HepG2 (cell line): Measurements from ENCODE around the gene RANGRF. TPM values are rescaled to one million over a fixed set of nuclear protein-coding genes. Genes with fewer than 3 reads are reported as not detected.
A peak's percentile ranks its signal among the peaks of the same experiment; 100 is the strongest.

Experiments used
- ATAC-seq: fragments of 200-7000 bp; cut with Tn5 transposase; 3 replicates; pipeline ENCODE4 v1.9.1; 2020; ENCODE audit warnings: mild to moderate bottlenecking, moderate library complexity
- BruUV-seq: library from RNA; stranded (reverse); fragments of 400-500 nt; replicated peaks from 2 replicates; lab custom pipeline; 2021; lab: Mats Ljungman, UMichigan
- CTCF ChIA-PET: fragments of 300-600 bp; formaldehyde crosslinking; extraction: SDS; loops from one replicate; lab custom pipeline; 2021; ENCODE audit warnings: low total read pairs, inconsistent platforms, low intra/inter-chr PET ratio; lab: Yijun Ruan, JAX
- POLR2A ChIA-PET: fragments of 350-600 bp; sonication (Branson Sonifier 250); formaldehyde crosslinking; loops from one replicate; lab custom pipeline; 2020; ENCODE audit warnings: antibody characterized with exemption, inconsistent platforms; lab: Yijun Ruan, JAX
- DNase-seq: peaks from one replicate; pipeline ENCODE4 v3.0.0-alpha.2; 2015; ENCODE audit warnings: low spot score
- FAIRE-seq: peaks from 3 replicates; lab custom pipeline; 2011; peaks lifted over from hg19 to GRCh38; lab: Jason Lieb, UNC
- H2AFZ ChIP-seq: one replicate; pipeline ENCODE4 v1.6.1; 2011; ENCODE audit warnings: low read length, inconsistent platforms
- H3K27ac ChIP-seq: fragments of 300-600 bp; 3 replicates; pipeline ENCODE4 v1.8.0; 2011; ENCODE audit warnings: mixed run types, mild to moderate bottlenecking, mixed read lengths, low read length, inconsistent platforms; ENCODE audit not compliant: insufficient read depth; ENCODE audit errors: extremely low read length
- H3K27me3 ChIP-seq, 2 experiments: fragments of 200-600 bp in 1 of 2; 2 replicates in 1 of 2; 3 replicates in 1 of 2; pipeline versions ENCODE4 v1.6.0 to v1.8.0; 2011; ENCODE audit warnings: low read length in 2 of 2, mild to moderate bottlenecking in 2 of 2, moderate library complexity in 2 of 2, inconsistent platforms in 1 of 2; ENCODE audit not compliant: insufficient read depth in 2 of 2, control insufficient read depth in 1 of 2
- H3K36me3 ChIP-seq, 2 experiments: fragments of 200-600 bp in 1 of 2; replicated peaks in 1 of 2; 2 replicates in 1 of 2; 3 replicates in 1 of 2; pipeline versions ENCODE4 v1.5.1 to v1.8.0; 2011; ENCODE audit warnings: low read length in 2 of 2, inconsistent platforms in 1 of 2; ENCODE audit not compliant: insufficient read depth in 2 of 2, control insufficient read depth in 1 of 2
- H3K4me1 ChIP-seq: 2 replicates; pipeline ENCODE4 v1.5.1; 2012; ENCODE audit warnings: low read length, inconsistent platforms; ENCODE audit not compliant: insufficient read depth
- H3K4me2 ChIP-seq: 2 replicates; pipeline ENCODE4 v1.6.0; 2011; ENCODE audit warnings: low read depth, low read length, inconsistent platforms
- H3K4me3 ChIP-seq, 3 experiments: fragments of 200-600 bp in 1 of 3; sonication (generic), shearing (Covaris generic) in 1 of 3; replicated peaks in 1 of 3; 2 replicates each; pipeline ENCODE4 v1.5.1; 2011 to 2016; ENCODE audit warnings: low read length in 3 of 3, inconsistent platforms in 2 of 3, low read depth in 2 of 3, mild to moderate bottlenecking in 2 of 3, control low read depth in 1 of 3, mixed read lengths in 1 of 3; ENCODE audit not compliant: insufficient read depth in 1 of 3
- H3K79me2 ChIP-seq: one replicate; pipeline ENCODE4 v1.6.1; 2011; ENCODE audit warnings: low read length, inconsistent platforms; ENCODE audit not compliant: insufficient read depth
- H3K9ac ChIP-seq: 2 replicates; pipeline ENCODE4 v1.6.0; 2011; ENCODE audit warnings: mild to moderate bottlenecking, low read depth, low read length, inconsistent platforms; ENCODE audit not compliant: insufficient read depth
- H3K9me3 ChIP-seq: 2 replicates; pipeline ENCODE4 v1.5.1; 2012; ENCODE audit warnings: mild to moderate bottlenecking, low read length
- H4K20me1 ChIP-seq: 2 replicates; pipeline ENCODE4 v1.6.0; 2011; ENCODE audit warnings: inconsistent platforms, mild to moderate bottlenecking, low read length, moderate library complexity; ENCODE audit not compliant: insufficient read depth
- TARDBP ChIP-seq: sonication (generic); formaldehyde crosslinking; IDR thresholded peaks from 2 replicates; pipeline ENCODE4 v1.8.0; 2022; ENCODE audit warnings: mild to moderate bottlenecking, missing genetic modification reagents
- UBTF ChIP-seq: sonication (generic); formaldehyde crosslinking; IDR thresholded peaks from 2 replicates; pipeline ENCODE4 v1.4.0; 2020; ENCODE audit warnings: mild to moderate bottlenecking, missing genetic modification reagents
- ZKSCAN1 ChIP-seq: fragments of 150-350 bp; IDR thresholded peaks from 2 replicates; pipeline ENCODE4 v1.6.1; 2014; ENCODE audit warnings: low read length
- ZNF678 ChIP-seq: sonication (generic); formaldehyde crosslinking; IDR thresholded peaks from 2 replicates; pipeline ENCODE4 v1.4.0; 2020; ENCODE audit warnings: mild to moderate bottlenecking, missing genetic modification reagents
- WGBS: methylation state at CpG from one replicate; pipeline ENCODE4 v1.1.6; 2017; ENCODE audit warnings: low lambda C conversion rate; 5-methylcytosine and 5-hydroxymethylcytosine counted together
- in situ Hi-C: cut with HindIII; loops from 2 replicates; pipeline ENCODE4 v1.10.0; 2017; ENCODE audit warnings: low pct_unique_long_range_greater_than_20kb; ENCODE audit not compliant: extremely low pct_ligation_motif_present
- intact Hi-C: fragments of 100-400 bp; cut with micrococcal nuclease; formaldehyde crosslinking; loops from one replicate; pipeline ENCODE4 v1.10.0; 2022; ENCODE audit not compliant: unreplicated experiment
- polyA plus RNA-seq, 8 experiments: library from polyadenylated mRNA; depleted of rRNA in 3 of 8; stranded (reverse) in 7 of 8; unstranded in 1 of 8; fragments of >200 nt; fragmentation: Illumina TruSeq in 4 of 8; extraction: Trizol in 4 of 8; gene quantifications; 2 replicates each; pipeline versions ENCODE4 v1.2.1 to v1.2.3, GENCODE V29; 2011 to 2016; ENCODE audit warnings: low read depth in 4 of 8, missing spikeins in 1 of 8, mixed read lengths in 1 of 8; ENCODE audit not compliant: insufficient read depth in 1 of 8
- total RNA-seq, 5 experiments: library from RNA; depleted of rRNA; stranded (reverse); fragments of >200 nt; fragmentation: Illumina TruSeq; extraction: Trizol; gene quantifications; 2 replicates each; pipeline ENCODE4 v1.2.3, GENCODE V29; 2016; ENCODE audit warnings: low read depth in 1 of 5

RANGRF gene
- total and polyA plus RNA-seq, 2 of the 13 experiments (the other 11 are each of a cell fraction or from before 2014, with no cell fraction given), result 18.6 to 40.7 TPM

GRCh38 chr17:8273884-8274444 lies 14.5 kb upstream of the RANGRF start (continued):
- no peak for TF ChIP-seq UBTF (CRISPR knock-in tag)

- 88% methylated on average over 5 of the region's 5 CpGs for WGBS
- H2AFZ ChIP-seq, result no peak overlapping the region
- no peaks in the 10 kb centered on the region for H3K27me3 ChIP-seq
- no peaks in the 10 kb centered on the region for H3K9me3 ChIP-seq
- no peak overlapping the region for H3K4me3 ChIP-seq
- no peaks in the 10 kb centered on the region for H4K20me1 ChIP-seq
- H3K4me1 ChIP-seq, result peaks cover 54% of the 10 kb centered on the region
- no peaks in the 10 kb centered on the region for H3K79me2 ChIP-seq
- POLR2A ChIA-PET, result interaction anchor here (1.2 to 2.2 kb wide), 5 partner anchors 13 to 27 kb away, joined by 3 to 23 read pairs (median 7); partner anchors contain the start of genes CTC1, RANGRF and SLC25A35
- ATAC-seq (no peak), FAIRE-seq (no peak), DNase-seq (no peak)
- H3K27ac ChIP-seq, result peak overlapping the region; percentile 81
- in situ Hi-C loops (no loop called here), intact Hi-C loops (no loop called here)
- peaks cover 4 to 5% of the 10 kb centered on the region in 2 experiments; a peak in 1 of 5 replicates for H3K36me3 ChIP-seq
- H3K4me2 ChIP-seq, result peak overlapping the region; percentile 36
- CTCF ChIA-PET, result no interaction called here
- TF ChIP-seq ZKSCAN1 (peak; percentile 79; the same call in 1 of the 2 replicates), ZNF678 (CRISPR knock-in tag) (no peak), TARDBP (CRISPR knock-in tag) (0 out of 2 replicates have a peak, but pooled peaks have one; percentile 17)
- H3K9ac ChIP-seq, result no peak overlapping the region
- no TSS peak for BruUV-seq
Measured at GRCh38 chr17:8274816-8275215, 13.7 kb upstream of the RANGRF start.
